Activated CD4-positive, alpha-beta T cell treated with anti-CD3 and anti-CD28 coated beads for 36 hours (primary cell): Measurements from ENCODE around the gene TMED10. TPM values are rescaled to one million over a fixed set of nuclear protein-coding genes. Genes with fewer than 3 reads are reported as not detected.

Source experiments
- ATAC-seq: fragments of 200-7000 bp; cut with Tn5 transposase; one replicate; pipeline ENCODE4 v1.10.0; 2021; ENCODE audit warnings: mild to moderate bottlenecking, moderate library complexity
- CTCF ChIA-PET: fragments of 350-600 bp; sonication (Branson Sonifier 250); formaldehyde crosslinking; loops from one replicate; lab custom pipeline; 2021; ENCODE audit warnings: antibody characterized with exemption; lab: Charles Lee
- POLR2A ChIA-PET: fragments of 350-600 bp; sonication (Branson Sonifier 250); formaldehyde crosslinking; loops from one replicate; lab custom pipeline; 2021; ENCODE audit warnings: antibody characterized with exemption, inconsistent platforms; lab: Charles Lee
- DNase-seq: peaks from one replicate; pipeline ENCODE4 v3.0.0-alpha.2; 2020
- H3K27ac Mint-ChIP-seq: one replicate; pipeline ENCODE4 v1.8.0; 2021; ENCODE audit warnings: mixed read lengths
- H3K27me3 Mint-ChIP-seq: one replicate; pipeline ENCODE4 v1.8.0; 2021; ENCODE audit warnings: mixed read lengths
- H3K36me3 Mint-ChIP-seq: one replicate; pipeline ENCODE4 v1.8.0; 2021; ENCODE audit warnings: low read depth, mixed read lengths
- H3K4me1 Mint-ChIP-seq: one replicate; pipeline ENCODE4 v1.8.0; 2021; ENCODE audit warnings: mixed read lengths
- H3K4me3 Mint-ChIP-seq: one replicate; pipeline ENCODE4 v1.8.0; 2021; ENCODE audit warnings: mild to moderate bottlenecking, moderate library complexity, mixed read lengths
- H3K9me3 Mint-ChIP-seq: one replicate; pipeline ENCODE4 v1.8.0; 2021; ENCODE audit warnings: low read depth, mixed read lengths
- intact Hi-C, 2 experiments: fragments of 100-400 bp; cut with DNase I in 1 of 2; cut with micrococcal nuclease in 1 of 2; formaldehyde crosslinking; loops; one replicate each; pipeline versions ENCODE4 v1.14.2 to v1.15.1; 2022 to 2024; cut with DNase I, micrococcal nuclease
- total RNA-seq, 2 experiments: library from RNA; stranded (reverse); gene quantifications; one replicate each; pipeline ENCODE4 v1.2.3, GENCODE V29; 2021

Gene TMED10
- total RNA-seq, 2 experiments from 2014 or later, result 179 to 253 TPM

GRCh38 chr14:75208843-75209242 lies 32.4 kb upstream of the TMED10 start:
- ChIA-PET POLR2A (no interaction called here), CTCF (interaction anchor here (1.0 kb wide), 1 partner anchor 280 kb away, joined by 3 read pairs; no protein-coding TSS in a partner anchor)
- Mint-ChIP-seq H3K27me3 (no peaks in the 10 kb centered on the region), H3K27ac (no peak overlapping the region), H3K4me3 (no peak overlapping the region), H3K36me3 (no peaks in the 10 kb centered on the region), H3K4me1 (peaks cover 23% of the 10 kb centered on the region), H3K9me3 (no peaks in the 10 kb centered on the region)
- DNase-seq, result no peak
- intact Hi-C loops, result no loop called here
- no peak for ATAC-seq

DNA sequence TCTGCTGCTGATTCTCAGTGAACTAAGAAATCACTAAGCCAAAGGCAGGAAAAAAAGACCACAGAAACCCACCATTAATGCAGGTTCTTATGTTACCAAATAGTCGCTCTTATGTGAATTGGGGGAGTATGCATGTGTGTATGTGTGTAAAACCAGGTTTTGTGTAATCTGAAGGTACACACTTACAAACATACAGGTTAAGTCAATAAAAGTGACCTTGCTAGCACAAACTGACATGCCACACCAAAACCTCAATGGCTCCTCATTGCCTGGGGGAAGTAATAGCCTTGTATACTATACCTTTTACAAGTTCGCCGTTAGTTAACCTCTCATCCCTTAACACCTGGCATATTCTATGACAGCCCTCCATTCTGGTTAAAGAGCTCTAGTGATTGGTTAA lies 29.8 kb upstream of the TMED10 start:
- H3K27ac Mint-ChIP-seq, result peak overlapping the region; percentile 47
- ChIA-PET CTCF (no interaction called here), POLR2A (no interaction called here)
- no peaks in the 10 kb centered on the region for H3K36me3 Mint-ChIP-seq
- no peak for ATAC-seq
- intact Hi-C loops, result no loop called here
- no peaks in the 10 kb centered on the region for H3K9me3 Mint-ChIP-seq
- no peaks in the 10 kb centered on the region for H3K27me3 Mint-ChIP-seq
- no peak overlapping the region for H3K4me3 Mint-ChIP-seq
- H3K4me1 Mint-ChIP-seq, result peaks cover 23% of the 10 kb centered on the region
- DNase-seq, result no peak

- H3K4me3 Mint-ChIP-seq, result no peak overlapping the region
- ChIA-PET CTCF (interaction anchor here (0.6 to 1.2 kb wide), 2 partner anchors 24 to 257 kb away, joined by 5 read pairs; no protein-coding TSS in a partner anchor), POLR2A (no interaction called here)
- intact Hi-C loops, result no loop called here
- DNase-seq (peak; percentile 40), ATAC-seq (peak; percentile 86)
- H3K9me3 Mint-ChIP-seq, result no peaks in the 10 kb centered on the region
- H3K4me1 Mint-ChIP-seq, result peaks cover 23% of the 10 kb centered on the region
- H3K36me3 Mint-ChIP-seq, result no peaks in the 10 kb centered on the region
- no peaks in the 10 kb centered on the region for H3K27me3 Mint-ChIP-seq
- H3K27ac Mint-ChIP-seq, result peak overlapping the region; percentile 43
Observed at GRCh38 chr14:75205591-75205990, 29.2 kb upstream of the TMED10 start.

- Mint-ChIP-seq H3K9me3 (no peaks in the 10 kb centered on the region), H3K4me3 (no peak overlapping the region), H3K4me1 (peaks cover 23% of the 10 kb centered on the region), H3K27ac (no peak overlapping the region), H3K27me3 (no peaks in the 10 kb centered on the region), H3K36me3 (no peaks in the 10 kb centered on the region)
- peak; percentile 52 for ATAC-seq
- CTCF ChIA-PET, result interaction anchor here (1.2 kb wide), 1 partner anchor 23 kb away, joined by 5 read pairs; no protein-coding TSS in a partner anchor
- intact Hi-C loops, result no loop called here
- POLR2A ChIA-PET, result no interaction called here
- no peak for DNase-seq
Observed at GRCh38 chr14:75204116-75204515, 27.7 kb upstream of the TMED10 start.

- no peak overlapping the region for H3K27ac Mint-ChIP-seq
- ChIA-PET CTCF (no interaction called here), POLR2A (no interaction called here)
- DNase-seq (no peak), ATAC-seq (no peak)
- H3K9me3 Mint-ChIP-seq, result no peaks in the 10 kb centered on the region
- peaks cover 23% of the 10 kb centered on the region for H3K4me1 Mint-ChIP-seq
- intact Hi-C loops, result no loop called here
- H3K36me3 Mint-ChIP-seq, result no peaks in the 10 kb centered on the region
- H3K27me3 Mint-ChIP-seq, result no peaks in the 10 kb centered on the region
- no peak overlapping the region for H3K4me3 Mint-ChIP-seq
Observed at GRCh38 chr14:75202657-75203056, 26.2 kb upstream of the TMED10 start.

- Mint-ChIP-seq H3K4me3 (no peak overlapping the region), H3K27ac (no peak overlapping the region), H3K9me3 (no peaks in the 10 kb centered on the region), H3K27me3 (no peaks in the 10 kb centered on the region), H3K36me3 (no peaks in the 10 kb centered on the region), H3K4me1 (peaks cover 16% of the 10 kb centered on the region)
- DNase-seq (no peak), ATAC-seq (no peak)
- POLR2A ChIA-PET, result no interaction called here
- CTCF ChIA-PET, result no interaction called here
- intact Hi-C loops, result no loop called here
Observed at GRCh38 chr14:75201087-75201486, 24.7 kb upstream of the TMED10 start.

DNA sequence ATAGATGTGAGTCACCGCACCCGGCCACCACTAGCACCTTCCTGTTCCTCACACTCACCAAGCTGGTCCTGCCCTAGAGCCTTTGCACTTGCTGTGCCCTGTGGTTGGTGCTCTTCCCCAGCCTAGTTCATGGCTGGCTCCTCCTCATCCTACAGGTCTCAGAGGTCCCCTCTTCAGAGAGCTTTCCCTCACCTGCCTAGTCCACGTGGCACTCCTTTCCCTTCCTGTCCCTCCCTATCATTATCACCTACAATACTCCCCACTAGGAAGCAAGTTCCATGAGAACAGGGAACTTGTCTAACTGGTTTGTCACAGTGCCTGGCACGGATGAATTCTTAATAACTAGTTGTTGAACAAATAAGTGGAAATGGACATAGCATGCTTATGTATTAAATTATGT lies 24.0 kb upstream of the TMED10 start:
- Mint-ChIP-seq H3K4me3 (no peak overlapping the region), H3K27me3 (no peaks in the 10 kb centered on the region), H3K4me1 (peaks cover 9% of the 10 kb centered on the region), H3K9me3 (no peaks in the 10 kb centered on the region), H3K27ac (no peak overlapping the region), H3K36me3 (no peaks in the 10 kb centered on the region)
- DNase-seq (no peak), ATAC-seq (no peak)
- CTCF ChIA-PET, result no interaction called here
- POLR2A ChIA-PET, result no interaction called here
- intact Hi-C loops, result no loop called here

GRCh38 chr14:75198291-75198933 lies 22.0 kb upstream of the TMED10 start:
- DNase-seq, result no peak
- intact Hi-C loops, result no loop called here
- Mint-ChIP-seq H3K27ac (no peak overlapping the region), H3K27me3 (no peaks in the 10 kb centered on the region), H3K4me3 (no peak overlapping the region), H3K36me3 (no peaks in the 10 kb centered on the region), H3K9me3 (no peaks in the 10 kb centered on the region), H3K4me1 (no peaks in the 10 kb centered on the region)
- ChIA-PET POLR2A (no interaction called here), CTCF (interaction anchor here (1.3 kb wide), 1 partner anchor 14 kb away, joined by 4 read pairs; no protein-coding TSS in a partner anchor)
- ATAC-seq, result no peak

- DNase-seq (no peak), ATAC-seq (no peak)
- H3K36me3 Mint-ChIP-seq, result no peaks in the 10 kb centered on the region
- H3K27ac Mint-ChIP-seq, result no peak overlapping the region
- H3K4me3 Mint-ChIP-seq, result no peak overlapping the region
- intact Hi-C loops, result no loop called here
- ChIA-PET CTCF (no interaction called here), POLR2A (no interaction called here)
- H3K4me1 Mint-ChIP-seq, result no peaks in the 10 kb centered on the region
- no peaks in the 10 kb centered on the region for H3K27me3 Mint-ChIP-seq
- H3K9me3 Mint-ChIP-seq, result no peaks in the 10 kb centered on the region
Observed at GRCh38 chr14:75197338-75197737, 20.9 kb upstream of the TMED10 start.

DNA sequence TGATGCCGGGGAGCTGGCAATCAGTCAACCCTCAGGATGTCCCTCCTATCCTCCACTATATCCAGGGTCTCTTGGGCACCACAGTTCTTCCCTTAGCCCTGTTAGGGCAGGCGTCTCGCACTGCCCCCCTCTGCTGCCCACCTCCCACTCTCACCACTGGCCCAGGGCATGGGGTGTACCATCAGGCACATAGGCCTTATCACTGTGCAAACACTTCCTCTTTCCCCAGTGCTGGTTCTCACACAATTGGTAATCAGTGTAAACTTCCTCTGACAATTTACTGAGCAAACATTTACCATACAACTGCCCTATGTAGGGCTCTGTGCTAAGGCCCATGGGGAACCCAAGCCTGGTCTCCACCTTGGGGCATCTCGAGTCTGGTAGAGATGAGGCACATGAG lies 20.1 kb upstream of the TMED10 start:
- Mint-ChIP-seq H3K27me3 (no peaks in the 10 kb centered on the region), H3K27ac (no peak overlapping the region), H3K4me1 (no peaks in the 10 kb centered on the region), H3K4me3 (no peak overlapping the region), H3K9me3 (no peaks in the 10 kb centered on the region), H3K36me3 (no peaks in the 10 kb centered on the region)
- ATAC-seq, result no peak
- intact Hi-C loops, result no loop called here
- CTCF ChIA-PET, result interaction anchor here (0.6 to 0.7 kb wide), 2 partner anchors 98 to 106 kb away, joined by 3 read pairs; no protein-coding TSS in a partner anchor
- POLR2A ChIA-PET, result no interaction called here
- DNase-seq, result no peak

DNA sequence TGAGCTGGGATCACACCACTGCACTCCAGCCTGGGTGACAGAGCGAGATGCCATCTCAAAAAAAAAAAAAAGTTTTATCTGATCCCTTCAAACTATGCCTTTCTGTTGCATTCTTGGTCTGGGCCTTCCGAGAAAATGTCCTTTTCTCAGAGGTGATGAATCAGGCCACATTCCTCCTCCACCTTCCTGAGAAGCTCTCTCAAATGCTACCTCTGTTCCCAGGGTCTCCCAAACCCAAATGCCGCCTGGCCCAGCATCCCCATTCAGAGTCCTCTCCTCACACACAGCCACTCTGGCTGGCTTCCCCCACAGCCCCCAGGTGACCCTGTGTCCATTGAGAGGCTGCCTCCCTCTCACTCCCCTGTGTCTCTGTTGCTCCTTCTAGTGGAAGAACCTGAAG lies 19.7 kb upstream of the TMED10 start:
- Mint-ChIP-seq H3K27me3 (no peaks in the 10 kb centered on the region), H3K27ac (no peak overlapping the region), H3K36me3 (no peaks in the 10 kb centered on the region), H3K4me3 (no peak overlapping the region), H3K9me3 (no peaks in the 10 kb centered on the region), H3K4me1 (no peaks in the 10 kb centered on the region)
- DNase-seq (no peak), ATAC-seq (no peak)
- POLR2A ChIA-PET, result no interaction called here
- CTCF ChIA-PET, result interaction anchor here (0.6 to 0.7 kb wide), 2 partner anchors 98 to 107 kb away, joined by 3 read pairs; no protein-coding TSS in a partner anchor
- intact Hi-C loops, result no loop called here

GRCh38 chr14:75191100-75191499 lies 14.7 kb upstream of the TMED10 start:
- Mint-ChIP-seq H3K4me3 (no peak overlapping the region), H3K27me3 (peaks cover 6% of the 10 kb centered on the region), H3K36me3 (no peaks in the 10 kb centered on the region), H3K27ac (no peak overlapping the region), H3K4me1 (no peaks in the 10 kb centered on the region), H3K9me3 (no peaks in the 10 kb centered on the region)
- POLR2A ChIA-PET, result no interaction called here
- no peak for ATAC-seq
- CTCF ChIA-PET, result no interaction called here
- intact Hi-C loops, result no loop called here
- DNase-seq, result no peak
